ENCODE measurements around the gene VSIG10L2.
"Not testable (repeated sequence)": the region's sequence is repeated elsewhere in the genome, so short reads cannot be mapped to it uniquely, and the experiment has no call there.

Gene VSIG10L2

GRCh38 chr11:125945797-125946520, at the start of gene VSIG10L2:
TSS of gene VSIG10L2 (plus strand) at chr11:125946044. CDS start at chr11:125946056, 12 bp downstream.
- no peak for DNase-seq

- no peak for DNase-seq
Measured at GRCh38 chr11:125901872-125902271, 44.0 kb upstream of the VSIG10L2 start.

DNA sequence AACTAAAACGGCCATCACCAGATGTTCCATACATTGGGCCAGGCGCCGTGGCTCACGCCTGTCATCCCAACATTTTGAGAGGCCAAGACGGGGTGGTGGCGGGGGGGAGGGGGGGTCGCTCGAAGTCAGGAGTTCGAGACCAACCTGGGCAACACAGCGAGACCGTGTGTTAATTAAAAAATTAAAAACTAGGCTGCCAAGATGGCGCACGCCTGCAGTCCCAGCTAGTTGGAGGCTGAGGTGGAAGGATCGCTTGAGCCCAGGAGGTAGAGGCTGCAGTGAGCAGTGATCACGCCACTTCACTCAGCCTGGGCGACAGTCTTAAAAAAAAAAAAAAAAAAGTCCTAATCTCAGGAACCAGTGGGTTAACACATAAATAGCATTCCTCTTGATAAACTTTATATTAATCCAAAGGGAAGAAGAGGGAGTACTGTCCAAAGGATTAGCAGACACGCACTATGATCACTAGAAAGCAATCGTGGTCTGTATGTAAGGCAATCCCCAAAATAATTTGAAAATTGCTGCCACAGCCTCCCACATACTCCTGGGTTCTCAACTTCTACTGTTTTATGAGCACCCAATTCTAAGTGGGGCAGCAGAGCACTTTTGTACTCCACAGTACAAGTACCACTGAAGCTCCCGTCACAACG, 43.4 kb upstream of the VSIG10L2 start:
- DNase-seq, result no peak

GRCh38 chr11:125902927-125903710, 42.7 kb upstream of the VSIG10L2 start, which contains the start of gene PUS3:
TSS of gene PUS3 (minus strand) at chr11:125903206. CDS start at chr11:125896284, 6,922 bp downstream.
- DNase-seq, result peak; percentile 83

- peak; percentile 19 for DNase-seq
Measured at GRCh38 chr11:125903711-125904659, 41.9 kb upstream of the VSIG10L2 start, which contains the start of gene DDX25. TSS of gene DDX25 (plus strand) at chr11:125904508. CDS start at chr11:125904518, 10 bp downstream.

DNA sequence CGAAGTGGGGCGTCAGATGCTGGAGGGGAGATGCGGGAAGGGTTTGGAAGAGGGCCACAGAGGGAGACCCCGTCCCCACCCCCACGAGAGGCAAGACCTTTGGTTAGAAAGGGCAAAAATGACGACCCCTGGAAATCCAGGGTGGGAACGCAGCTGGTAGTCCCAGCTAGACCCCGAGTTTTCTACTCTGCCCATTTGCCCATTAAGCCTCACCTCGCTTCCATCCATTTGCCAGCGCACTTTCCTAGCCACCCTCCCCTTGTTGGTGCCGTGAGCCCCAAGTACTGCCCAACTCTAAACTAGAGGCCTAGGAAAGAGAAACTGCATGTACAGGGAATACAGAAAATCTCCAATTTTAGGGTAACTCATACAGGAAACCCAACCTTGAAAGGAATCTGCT, 41.2 kb upstream of the VSIG10L2 start:
- no peak for DNase-seq

- DNase-seq, result no peak
Measured at GRCh38 chr11:125910226-125910849, 35.5 kb upstream of the VSIG10L2 start.

DNA sequence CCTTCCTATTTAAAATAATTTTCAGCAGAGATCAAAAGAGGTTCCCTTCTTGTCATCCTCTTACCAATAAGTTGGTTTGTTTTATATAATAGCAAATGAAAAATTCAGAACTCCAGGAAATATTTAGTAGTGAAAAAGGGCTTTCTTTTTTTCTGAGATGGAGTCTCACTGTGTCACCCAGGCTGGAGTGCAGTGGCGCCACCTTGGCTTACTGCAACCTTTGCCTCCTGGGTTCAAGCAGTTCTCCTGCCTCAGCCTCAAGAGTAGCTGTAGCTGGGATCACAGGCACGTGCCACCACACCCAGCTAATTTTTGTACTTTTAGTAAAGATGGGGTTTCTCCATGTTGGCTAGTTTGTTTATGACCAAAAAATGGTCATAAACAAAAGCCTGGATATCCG, 31.2 kb upstream of the VSIG10L2 start:
- not testable (repeated sequence) for DNase-seq

DNA sequence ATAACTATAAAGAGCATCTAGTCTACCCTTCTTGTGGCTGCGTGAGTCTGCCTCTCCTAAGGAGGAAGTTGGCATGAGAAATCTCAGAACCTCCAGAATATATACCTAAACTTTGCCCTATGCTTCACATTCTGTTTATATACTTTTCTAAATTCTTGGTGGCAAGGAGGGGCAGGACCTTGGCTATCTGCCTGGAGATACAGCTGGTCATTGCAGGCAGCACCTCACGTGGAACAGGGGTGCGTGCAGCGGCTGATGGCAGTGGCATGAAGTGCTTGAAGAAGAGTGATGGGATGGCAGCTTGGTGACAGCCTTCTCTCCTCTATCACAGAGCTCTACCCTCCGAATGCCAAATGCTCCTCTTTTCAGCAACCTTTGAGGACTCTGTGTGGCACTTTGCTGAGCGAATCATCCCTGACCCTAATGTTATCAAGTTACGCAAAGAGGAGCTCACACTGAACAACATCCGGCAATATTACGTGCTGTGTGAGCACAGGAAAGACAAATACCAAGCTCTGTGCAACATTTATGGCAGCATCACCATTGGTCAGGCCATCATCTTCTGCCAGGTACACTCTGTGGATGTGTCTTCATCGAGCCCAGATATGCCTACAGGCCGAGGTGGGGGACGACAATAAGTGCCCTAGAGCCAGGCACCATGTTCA, 29.0 kb upstream of the VSIG10L2 start:
- DNase-seq, result no peak

DNA sequence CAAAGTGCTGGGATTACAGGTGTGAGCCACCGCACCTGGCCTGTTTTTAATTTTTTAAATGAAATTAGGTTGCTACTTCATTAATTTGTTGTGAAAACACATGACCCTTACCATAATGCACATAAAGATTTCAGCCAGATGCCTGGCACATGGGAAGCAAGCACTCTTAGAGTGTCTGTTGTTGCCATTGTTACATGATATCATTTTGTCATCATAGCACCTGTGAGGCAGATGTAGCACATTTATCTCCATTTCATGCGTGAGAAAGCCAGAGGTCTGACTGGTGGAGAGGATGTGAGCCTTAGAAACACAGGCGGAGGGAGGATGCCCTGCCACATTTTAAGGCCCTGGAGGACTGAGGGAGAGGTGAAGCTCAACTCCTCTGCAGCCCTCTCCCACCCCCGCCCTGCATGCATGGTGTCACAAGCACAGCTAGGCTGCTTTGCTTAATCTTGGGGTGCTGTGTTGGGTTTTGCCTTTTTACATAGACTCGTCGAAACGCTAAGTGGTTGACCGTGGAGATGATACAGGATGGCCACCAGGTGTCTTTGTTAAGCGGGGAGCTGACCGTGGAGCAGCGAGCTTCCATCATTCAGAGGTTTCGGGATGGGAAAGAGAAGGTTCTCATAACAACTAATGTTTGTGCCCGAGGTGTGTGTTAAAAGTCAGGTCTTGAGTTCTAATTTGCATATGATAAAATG, 27.6 kb upstream of the VSIG10L2 start:
- DNase-seq, result no peak

DNA sequence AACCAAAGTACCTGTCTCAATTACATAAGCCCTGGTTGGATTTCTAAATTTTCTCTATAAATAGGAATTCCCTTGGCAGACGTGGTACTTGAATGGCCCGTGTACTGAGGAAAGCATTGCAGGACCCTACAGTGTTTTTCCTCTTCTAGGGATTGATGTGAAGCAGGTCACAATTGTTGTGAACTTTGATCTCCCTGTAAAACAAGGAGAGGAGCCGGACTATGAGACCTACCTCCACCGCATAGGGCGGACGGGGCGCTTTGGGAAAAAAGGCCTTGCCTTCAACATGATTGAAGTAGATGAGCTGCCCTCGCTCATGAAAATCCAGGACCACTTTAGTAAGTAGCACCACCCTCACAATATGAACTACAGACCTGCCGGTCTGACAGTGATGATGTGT, 24.8 kb upstream of the VSIG10L2 start:
- no peak for DNase-seq

GRCh38 chr11:125922156-125922555, 23.7 kb upstream of the VSIG10L2 start:
- no peak for DNase-seq

DNA sequence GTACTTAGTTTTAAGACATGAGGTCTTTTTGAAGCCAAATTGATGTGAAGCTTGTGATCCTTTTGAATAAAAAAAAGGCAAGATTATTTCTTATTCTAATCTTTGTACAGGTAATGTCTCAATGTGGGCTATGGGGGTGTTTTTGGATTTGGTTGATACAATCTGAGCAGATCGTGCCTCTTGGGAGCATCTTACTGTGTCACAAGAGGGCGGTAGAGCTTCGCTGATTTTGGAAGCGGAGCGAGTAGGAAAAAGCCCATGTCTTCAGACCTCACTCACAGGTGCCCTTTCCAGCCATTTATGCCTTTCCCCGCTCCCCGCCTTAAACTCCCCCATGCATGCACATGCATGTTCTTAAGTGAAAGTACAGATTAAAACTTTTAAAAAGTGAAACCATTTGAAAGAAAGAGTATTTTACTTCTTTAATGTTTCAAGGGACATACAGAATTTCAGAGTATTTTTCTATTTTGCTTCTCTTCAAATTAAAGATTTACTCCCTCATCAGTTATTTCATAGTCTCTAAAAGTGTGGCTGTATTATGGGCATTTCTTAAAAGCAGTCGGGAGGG, 22.7 kb upstream of the VSIG10L2 start:
- peak; percentile 37 for DNase-seq

GRCh38 chr11:125923633-125924032, 22.2 kb upstream of the VSIG10L2 start:
- no peak for DNase-seq

DNA sequence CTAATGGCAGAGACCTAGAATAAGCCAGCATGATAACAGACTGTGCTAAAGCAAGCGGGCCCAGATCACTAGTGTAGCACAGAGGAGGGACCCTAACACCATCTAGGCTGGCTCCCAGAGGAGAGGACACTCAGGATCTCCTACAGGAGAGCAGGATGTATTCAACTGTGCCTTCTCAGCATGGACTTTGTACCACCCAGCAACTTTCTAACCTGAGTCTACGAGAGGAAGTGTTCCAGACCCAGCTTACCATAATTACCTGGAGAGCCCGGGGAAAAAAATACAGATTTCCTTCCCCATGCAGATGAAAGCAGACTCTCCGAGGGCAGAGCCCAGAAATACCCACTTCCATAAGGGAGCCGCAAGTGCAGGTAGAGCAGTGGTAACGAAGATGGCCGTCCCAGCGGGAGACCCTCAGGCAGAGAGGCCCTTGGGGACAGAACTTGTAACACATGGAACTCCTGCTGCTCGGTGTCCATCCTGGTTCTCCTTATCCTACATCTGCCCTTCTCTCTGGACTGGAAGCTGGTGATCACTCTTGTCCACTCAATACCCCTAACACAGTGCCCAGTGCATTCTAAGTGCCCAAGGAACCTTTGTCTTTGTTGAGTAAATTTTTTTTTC, 21.3 kb upstream of the VSIG10L2 start:
- DNase-seq, result no peak

DNA sequence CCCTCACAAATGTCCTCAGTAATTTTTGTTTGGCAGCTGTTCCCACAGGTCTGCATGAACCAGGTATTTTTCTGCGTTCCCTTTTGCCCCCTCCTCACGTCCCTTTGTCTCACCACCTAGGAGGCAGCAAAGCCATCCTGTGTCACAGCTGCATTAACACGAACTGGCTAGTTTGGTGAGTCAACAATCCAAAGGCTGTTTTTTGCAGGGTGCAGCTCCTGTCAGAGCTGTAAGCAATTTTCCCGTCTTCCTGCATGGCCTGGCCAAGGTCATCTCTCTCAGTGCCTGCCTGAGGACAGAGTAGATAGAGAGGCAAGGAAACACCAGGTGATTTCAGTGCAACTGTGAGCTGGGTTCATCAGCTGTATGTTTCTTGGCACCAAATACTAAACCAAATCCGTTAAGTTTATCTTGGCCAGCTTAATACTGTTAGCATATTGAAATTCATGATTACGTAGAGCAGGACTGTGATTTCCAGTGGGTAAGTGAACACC, 20.6 kb upstream of the VSIG10L2 start:
- no peak for DNase-seq

DNA sequence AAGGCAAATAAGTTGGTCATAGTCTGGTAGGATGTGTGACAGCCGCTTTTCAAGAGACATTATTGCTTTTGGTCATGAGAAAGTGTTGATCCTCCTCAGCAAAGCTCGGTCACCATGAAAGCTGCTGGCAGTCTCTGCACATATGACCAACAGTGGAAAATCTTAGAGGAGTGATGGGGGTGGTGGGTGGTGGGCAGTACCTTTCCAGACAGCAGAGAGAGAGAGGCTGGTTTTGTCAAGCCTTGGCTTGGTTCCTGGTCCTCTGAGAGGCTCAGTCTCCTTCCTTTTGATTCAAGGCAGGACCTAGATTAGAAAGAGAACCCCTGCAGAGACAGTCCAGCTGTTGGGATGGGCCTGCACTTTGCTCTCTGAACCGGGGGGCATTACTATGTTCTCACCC, 20.0 kb upstream of the VSIG10L2 start:
- no peak for DNase-seq

DNA sequence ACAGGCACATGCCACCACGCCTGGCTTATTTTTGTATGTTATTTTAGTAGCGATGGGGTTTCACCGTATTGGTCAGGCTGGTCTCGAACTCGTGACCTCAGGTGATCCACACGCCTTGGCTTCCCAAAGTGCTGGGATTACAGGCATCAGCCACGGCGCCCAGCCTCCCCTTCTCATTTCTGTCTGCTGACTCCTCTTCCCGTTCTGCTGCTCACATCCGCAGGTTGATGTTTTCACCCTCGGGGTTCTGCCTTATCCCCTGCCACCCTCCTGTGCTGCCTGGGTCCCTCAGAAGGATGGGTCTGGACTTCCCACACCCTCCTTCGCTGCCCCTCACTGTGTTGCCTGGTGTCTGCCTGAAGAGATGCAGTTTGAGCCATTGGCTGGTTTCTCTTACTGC, 19.2 kb upstream of the VSIG10L2 start:
- DNase-seq, result no peak

- DNase-seq, result no peak
Measured at GRCh38 chr11:125929445-125930075, 16.3 kb upstream of the VSIG10L2 start.
